GM18868 (cell line): ENCODE measurements around the gene RFTN1.

Source experiments
- ATAC-seq: cut with Tn5 transposase; IDR thresholded peaks from one replicate; pipeline ENCODE4 v1.9.1; 2021; ENCODE audit warnings: mild to moderate bottlenecking, moderate library complexity; ENCODE audit not compliant: unreplicated experiment

The RFTN1 gene

DNA sequence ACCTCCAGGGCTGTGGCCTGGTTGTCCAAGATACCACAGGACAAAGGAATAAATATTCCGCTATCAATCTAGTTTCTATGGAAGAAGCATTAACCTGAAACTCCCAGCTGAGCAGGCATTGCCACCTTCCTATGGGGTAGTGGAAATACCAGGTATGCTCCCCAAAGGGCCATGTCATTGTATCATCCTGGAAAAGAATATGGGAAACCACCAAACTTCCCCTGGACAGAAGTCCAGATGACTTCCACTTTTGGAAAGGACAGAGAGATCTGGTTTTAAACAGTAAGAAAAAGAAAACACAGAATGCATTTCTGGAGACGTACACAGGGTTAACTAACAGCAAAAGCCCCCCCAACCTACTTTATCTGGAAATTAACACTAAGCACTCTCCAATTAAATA lies 100.2 kb downstream of the RFTN1 start:
- ATAC-seq = no peak

DNA sequence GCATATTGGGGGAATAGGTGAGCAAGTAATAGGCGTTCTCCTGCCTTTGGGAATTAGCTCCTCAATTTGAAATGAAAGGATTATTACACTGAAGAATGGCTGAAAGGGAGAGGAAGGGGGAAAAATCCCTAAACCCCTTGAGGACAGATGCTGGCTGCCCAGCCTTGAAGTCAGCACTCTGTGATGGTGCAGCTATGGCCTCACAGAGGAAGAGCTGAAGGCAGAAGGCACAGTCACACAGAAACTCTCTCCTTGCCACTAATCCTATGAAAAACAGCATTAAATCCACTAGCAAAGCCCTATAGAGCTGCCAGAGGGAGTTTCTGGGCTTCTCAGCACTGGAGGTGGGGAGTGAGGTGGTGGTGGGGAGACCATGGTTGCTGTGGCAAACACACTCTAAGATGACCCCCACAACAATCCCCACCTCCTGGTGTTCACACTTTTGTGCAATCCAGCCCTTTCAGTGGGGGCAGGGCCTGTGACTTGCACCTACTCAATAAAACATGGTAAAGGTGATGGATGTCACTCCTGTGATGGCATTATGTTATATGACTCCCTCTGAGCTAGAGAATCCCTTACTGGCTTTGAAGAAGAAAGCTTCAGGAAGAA lies 101.2 kb downstream of the RFTN1 start:
- ATAC-seq = peak; percentile 38

GRCh38 chr3:16411441-16411840 lies 102.1 kb downstream of the RFTN1 start:
- ATAC-seq = no peak

DNA sequence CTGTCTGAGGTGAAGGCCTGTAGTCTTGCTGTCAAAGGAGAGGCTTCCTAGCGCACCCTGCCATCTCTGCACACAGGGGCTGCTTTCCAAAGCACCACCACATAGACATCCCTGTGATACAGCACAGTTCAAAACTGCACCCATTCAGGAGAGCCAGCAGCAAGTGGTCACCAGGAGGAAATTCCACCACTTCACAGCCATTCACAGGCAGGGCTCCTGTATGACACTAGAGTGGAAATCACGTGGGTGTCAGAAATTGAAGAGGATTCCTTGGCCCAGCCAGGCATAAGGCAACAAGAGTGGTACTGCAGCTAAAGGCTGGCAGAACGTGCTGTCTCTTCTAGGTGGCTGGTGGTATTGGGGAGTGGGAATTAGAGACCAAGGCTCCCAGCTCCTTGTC lies 102.8 kb downstream of the RFTN1 start:
- ATAC-seq = no peak

DNA sequence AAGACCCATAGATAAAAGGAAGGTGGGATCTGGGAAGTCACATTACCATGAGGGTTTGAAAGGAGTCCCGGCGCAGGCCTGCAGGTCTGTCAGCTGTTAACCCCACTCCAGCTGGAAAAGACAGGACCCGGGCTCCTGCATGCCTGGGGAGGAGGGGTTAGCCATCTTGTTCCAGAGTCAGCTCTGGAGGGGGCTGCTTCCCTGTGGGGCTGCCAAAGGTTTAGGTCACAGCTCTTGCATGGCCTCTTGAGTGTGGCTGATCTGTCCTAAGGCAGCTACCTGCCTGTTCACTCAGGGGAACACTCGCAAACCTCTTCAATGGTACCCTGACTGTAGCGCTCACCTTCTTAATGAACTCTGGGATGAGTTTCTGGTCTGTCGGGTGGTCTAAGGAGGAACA lies 104.5 kb downstream of the RFTN1 start:
- no peak for ATAC-seq

- ATAC-seq = no peak
Measured at GRCh38 chr3:16407366-16407765, 106.1 kb downstream of the RFTN1 start.

DNA sequence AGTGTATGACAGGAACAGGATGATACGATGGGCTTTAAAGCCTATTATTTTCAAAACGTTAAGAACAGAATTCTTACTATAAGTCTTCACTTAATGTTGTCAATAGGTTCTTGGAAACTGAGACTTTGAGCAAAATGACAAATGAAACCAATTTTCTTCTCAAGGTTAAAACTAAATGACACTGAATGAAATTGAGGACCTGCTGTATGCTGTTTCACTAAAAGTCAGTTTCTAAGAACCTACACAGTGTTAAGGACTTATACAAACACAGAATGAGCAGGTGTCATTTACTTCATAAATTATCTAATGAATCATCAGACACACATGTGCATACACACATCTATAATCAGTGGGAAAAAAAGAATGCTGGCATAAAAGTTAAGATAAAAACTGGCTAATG lies 106.9 kb downstream of the RFTN1 start:
- peak; percentile 54 for ATAC-seq

DNA sequence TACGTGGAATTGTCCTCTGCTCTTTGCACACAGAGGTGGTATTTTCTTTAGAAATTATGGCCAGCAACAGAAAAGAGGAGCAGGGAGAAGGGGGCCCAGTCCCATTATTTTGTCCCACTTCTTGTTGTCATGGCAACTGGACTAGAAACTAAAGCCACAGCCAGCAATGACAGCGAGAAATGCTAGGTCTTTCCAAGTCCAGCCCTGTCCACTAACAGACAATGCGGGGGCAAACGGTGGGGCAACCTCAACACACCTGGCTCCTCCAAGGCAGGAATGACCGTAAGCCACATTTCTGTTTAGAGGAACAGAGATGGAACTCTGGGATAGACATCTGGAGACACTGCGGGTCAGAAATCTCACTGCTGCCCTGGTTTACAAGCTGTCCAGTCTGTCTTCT lies 107.3 kb downstream of the RFTN1 start:
- no peak for ATAC-seq

DNA sequence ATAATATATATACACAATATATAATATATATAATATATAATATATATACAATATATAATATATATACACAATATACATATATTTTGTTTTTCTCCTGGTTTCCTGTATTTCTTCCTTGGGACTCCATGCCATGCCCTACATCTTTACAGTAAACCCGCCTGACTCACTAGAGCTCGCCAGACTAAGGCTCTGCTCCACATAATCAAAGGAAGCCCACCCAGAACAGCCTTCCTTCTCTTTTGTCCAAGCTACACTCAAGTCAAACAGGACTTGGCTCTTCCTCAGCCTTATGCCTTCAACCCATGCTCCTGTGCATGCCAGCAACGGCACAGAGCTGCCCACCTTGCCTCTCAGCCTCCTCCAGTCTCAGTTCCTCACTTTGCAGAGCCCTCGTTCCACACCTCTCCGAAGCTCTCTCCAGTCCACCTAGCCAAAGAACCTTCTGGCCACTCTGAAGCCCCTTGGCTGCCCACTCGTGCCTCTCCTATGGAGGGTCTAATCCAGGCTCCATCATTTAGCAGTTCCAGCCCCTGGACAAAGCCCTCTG lies 109.1 kb downstream of the RFTN1 start:
- ATAC-seq = no peak

DNA sequence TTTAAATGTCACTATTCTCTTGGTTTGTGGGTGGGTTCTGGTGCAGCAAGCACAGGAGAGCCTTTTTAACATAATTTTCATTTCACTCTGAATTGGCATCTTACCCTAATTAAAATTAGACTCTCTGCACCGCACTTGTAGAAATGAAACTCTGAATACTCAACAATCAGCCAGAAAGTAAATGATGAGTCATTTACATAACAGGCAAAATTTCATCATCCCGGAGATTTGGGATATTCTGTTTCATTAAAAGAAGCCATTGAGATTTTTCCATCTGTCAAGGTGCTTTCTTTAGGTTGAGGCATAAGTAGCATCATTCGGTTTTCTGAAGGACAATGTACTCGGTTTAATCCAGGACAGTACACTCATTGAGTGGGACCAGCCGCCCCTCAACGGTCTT lies 111.0 kb downstream of the RFTN1 start:
- no peak for ATAC-seq

GRCh38 chr3:16401273-16401672 lies 112.2 kb downstream of the RFTN1 start:
- ATAC-seq = no peak

DNA sequence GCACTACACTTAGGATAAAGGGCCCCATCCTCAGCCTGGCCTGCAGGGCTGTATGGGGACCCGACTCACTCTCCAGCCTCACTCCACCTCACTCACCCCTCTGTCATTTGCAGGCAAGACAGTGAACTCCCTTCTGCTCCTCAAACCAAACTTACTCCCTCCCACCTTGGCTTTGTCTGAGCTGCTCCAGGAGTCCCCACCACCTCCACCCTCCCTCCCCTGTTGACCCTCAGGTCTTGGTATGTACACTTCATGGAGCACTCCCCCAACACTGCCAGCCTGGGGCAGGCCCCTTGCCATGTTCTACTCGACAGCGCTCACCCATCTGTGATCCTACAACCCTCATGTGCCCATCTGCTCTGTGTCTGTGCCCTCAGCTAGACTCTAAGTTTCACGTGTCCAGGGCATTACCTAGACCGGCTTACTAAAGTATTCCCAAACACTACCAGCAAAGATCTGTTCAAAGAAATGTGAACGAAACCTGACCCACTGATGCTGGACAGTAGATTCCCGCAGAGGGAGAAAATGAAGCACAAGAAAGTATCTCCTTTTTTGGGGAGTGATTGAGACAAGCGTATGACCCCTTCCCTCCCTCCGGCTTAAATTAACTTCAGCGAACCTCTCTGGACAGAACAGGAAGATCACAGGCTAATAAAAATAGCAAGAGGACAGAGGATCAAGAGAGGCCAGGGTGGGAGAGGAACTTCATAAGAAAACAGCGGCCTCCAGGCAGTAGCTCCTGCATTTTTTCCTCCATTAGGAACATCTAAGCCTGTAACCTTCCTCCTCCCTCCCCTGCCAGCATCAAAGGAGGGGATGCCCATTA lies 113.2 kb downstream of the RFTN1 start:
- ATAC-seq = no peak

GRCh38 chr3:16399473-16399872 lies 114.0 kb downstream of the RFTN1 start:
- ATAC-seq = peak; percentile 56

- no peak for ATAC-seq
Measured at GRCh38 chr3:16398648-16399047, 114.9 kb downstream of the RFTN1 start.

- no peak for ATAC-seq
Measured at GRCh38 chr3:16396202-16396601, 117.3 kb downstream of the RFTN1 start.

DNA sequence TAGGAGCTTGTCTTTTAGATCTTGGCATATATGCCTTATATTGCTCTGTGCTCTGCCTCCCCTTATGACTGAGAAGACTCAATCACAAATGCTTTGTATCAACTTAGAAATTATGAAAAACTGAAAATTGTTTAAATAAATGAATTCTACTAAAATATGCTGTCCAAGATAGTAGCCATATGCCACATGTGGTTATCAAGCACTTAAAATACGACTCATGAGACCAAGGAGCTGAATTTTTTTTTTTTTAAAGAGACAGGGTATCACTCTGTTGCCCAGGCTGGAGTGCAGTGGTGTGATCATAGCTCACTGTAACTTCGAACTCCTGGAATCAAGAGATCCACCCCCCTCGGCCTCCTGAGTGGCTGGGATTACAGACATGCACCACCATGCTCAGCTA lies 118.3 kb downstream of the RFTN1 start:
- ATAC-seq = no peak

DNA sequence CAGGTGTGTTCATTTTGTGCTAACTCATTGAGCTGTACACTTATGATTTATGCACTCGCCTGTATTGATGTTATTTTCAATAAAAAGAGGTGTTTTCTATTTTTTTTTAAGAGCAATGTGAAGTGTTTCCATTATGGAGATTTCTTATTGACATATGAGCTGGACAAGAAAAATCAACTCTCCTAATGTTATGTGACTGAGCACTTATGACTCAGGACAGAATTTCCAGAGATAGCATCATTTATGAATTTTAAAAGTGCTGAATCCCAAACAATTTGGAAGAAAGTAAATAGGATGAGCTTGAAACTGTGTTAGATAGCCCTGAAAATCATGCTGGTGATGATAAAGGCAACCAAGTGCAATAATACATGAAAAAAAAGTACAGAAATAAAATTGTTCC lies 118.9 kb downstream of the RFTN1 start:
- no peak for ATAC-seq

GRCh38 chr3:16392717-16393116 lies 120.8 kb downstream of the RFTN1 start:
- ATAC-seq = no peak

- ATAC-seq = no peak
Measured at GRCh38 chr3:16392065-16392464, 121.4 kb downstream of the RFTN1 start.

DNA sequence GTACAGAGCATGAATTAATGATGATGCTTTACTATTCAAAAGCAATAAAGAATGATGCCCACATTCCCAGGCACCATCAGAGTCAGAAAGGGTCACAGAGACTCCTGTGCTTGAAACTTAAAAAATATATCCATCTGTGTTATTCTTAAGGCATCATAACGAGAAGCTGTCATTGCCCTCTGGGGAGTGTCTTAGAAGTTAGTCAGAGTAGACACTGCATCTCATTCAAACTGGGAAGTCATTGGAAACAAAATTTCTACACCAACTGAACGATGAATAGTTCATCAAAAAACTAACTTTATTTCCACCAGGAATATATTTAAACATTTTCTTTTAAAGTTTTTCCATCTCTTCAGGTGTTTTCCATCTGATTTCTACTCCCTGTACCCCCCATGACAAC lies 122.9 kb downstream of the RFTN1 start:
- no peak for ATAC-seq

DNA sequence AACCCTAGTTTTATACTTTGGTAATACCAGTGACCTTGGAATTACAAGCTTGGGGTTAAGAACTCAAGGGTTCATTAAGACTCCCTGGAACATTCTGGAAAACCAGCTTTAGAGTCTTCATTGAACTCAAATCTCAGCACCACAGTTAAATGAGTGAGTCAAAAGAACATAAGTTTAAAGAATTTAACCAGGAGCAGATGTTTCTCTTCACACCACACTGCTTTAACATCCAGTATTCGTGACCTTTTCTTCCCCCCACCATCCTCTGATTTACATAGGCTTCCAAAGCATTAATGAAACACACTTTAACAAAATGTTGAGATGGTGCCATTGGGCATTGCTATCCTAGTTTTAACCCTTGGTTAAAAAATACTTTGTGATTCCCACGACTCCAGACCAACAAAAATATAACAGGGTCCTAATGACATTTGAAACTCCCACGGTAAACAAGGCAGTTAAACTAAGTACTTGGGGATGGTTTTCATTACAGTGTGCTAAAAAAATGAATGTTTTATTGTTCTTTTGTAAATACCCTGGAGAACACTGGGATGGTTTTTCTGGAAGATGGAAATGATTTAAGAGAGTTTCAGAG lies 124.6 kb downstream of the RFTN1 start:
- ATAC-seq = no peak

DNA sequence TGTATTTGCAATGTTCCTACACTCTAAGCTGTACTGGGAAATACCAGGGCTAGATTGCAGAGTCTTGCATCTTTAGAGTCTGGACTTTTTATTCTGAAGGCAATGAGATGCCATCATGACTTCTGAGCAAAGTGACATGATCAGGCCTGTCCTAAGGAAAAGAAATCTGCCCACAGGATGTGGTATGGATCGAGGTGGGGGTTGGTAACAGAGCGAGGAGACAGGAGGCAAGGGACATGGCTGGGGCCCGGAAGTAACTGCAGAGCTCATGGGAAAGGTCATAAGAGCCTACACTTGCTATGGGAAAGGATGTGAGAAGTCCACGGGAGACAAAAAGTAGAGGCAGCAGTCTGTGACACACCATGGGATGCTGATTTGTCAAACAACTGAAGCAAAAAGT lies 126.9 kb downstream of the RFTN1 start:
- ATAC-seq = no peak
